ENCODE data around the gene ARID4A. TPM values are rescaled to one million over a fixed set of nuclear protein-coding genes. Genes with fewer than 3 reads are reported as not detected.
"Not testable (repeated sequence)": the region's sequence is repeated elsewhere in the genome, so short reads cannot be mapped to it uniquely, and the experiment has no call there.

The ARID4A gene
- total RNA-seq, 4 donors from 2014 or later = 9.9 to 19.3 (median 13.4) TPM

DNA sequence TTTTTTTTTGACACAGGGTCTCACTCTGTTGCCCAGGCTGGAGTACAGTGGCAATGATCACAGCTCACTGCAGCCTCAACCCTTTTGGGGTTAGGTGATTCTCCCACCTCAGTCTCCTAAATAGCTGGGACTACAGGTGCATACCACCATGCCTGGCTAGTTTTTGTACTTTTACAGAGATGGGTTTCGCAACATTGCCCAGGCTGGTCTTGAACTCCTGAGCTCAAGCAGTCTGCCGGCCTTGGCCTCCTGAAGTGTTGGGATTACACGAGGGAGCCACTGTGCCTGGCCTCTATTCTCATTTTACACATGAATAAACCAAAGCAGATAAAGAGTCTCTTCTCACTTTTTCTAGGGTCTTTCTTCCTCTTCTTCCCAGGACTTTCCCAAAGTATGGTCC is 100.5 kb downstream of the ARID4A start:
- Histone ChIP-seq H3K27me3 (no peaks in the 10 kb centered on the region), H3K9me3 (no peaks in the 10 kb centered on the region), H3K4me1 (peaks cover 4 to 17% (median 4%) of the 10 kb centered on the region in 3 donors), H3K27ac (no peak overlapping the region), H3K4me3 (no peak overlapping the region), H3K36me3 (no peaks in the 10 kb centered on the region)
- intact Hi-C loops (cut with DNase I) = no loop called here
- WGBS, 2 donors = 89 to 94% methylated on average over 3 of the region's 3 CpGs
- TF ChIP-seq POLR2A (IDR thresholded peaks at IDR 0.05) (no peak), CTCF (IDR thresholded peaks at IDR 0.05) (no peak)
- DNase-seq = no peak

GRCh38 chr14:58401587-58401986 is 103.2 kb downstream of the ARID4A start:
- no peak overlapping the region for H3K4me3 ChIP-seq
- peaks cover 0 to 5% (median under 1%) of the 10 kb centered on the region in 3 donors for H3K4me1 ChIP-seq
- no peak overlapping the region for H3K27ac ChIP-seq
- H3K9me3 ChIP-seq = no peaks in the 10 kb centered on the region
- H3K36me3 ChIP-seq = no peaks in the 10 kb centered on the region
- intact Hi-C loops (cut with DNase I) = no loop called here
- WGBS, 2 donors = 72 to 84% methylated on average over 3 of the region's 3 CpGs
- no peak for TF ChIP-seq CTCF (IDR thresholded peaks at IDR 0.05)
- TF ChIP-seq POLR2A (IDR thresholded peaks at IDR 0.05) = no peak
- DNase-seq = no peak
- H3K27me3 ChIP-seq = no peaks in the 10 kb centered on the region

DNA sequence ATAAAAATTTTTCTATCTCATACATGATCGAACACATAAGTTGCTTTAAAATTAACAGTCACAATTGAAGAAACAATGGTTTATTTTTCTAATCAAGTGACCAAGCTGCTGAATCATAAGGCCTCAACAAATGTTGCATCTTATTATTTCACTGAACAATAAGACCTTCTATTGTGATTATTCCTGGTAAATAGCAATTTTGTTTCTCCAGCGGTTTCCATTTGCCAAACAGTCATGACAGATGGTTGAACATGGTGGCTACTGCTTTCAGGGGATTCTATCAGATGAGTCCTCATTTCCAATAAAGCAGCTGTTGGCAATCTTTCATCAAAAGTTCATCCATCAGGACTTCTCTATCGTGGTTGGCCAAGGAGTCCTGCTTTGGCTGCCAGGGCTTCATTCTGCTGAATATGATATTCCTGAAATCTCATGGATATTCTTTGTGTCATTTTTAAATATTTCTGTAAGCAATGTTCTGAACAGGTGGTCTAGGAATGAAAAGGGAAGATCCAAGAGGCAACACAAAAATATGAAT is 110.4 kb downstream of the ARID4A start:
- no peaks in the 10 kb centered on the region for H3K4me1 ChIP-seq
- TF ChIP-seq POLR2A (IDR thresholded peaks at IDR 0.05) (no peak), CTCF (IDR thresholded peaks at IDR 0.05) (no peak)
- H3K27ac ChIP-seq = no peak overlapping the region
- H3K4me3 ChIP-seq = no peak overlapping the region
- no peaks in the 10 kb centered on the region for H3K27me3 ChIP-seq
- intact Hi-C loops (cut with DNase I) = no loop called here
- WGBS, 2 donors = 88 to 89% methylated on average over 3 of the region's 3 CpGs
- no peaks in the 10 kb centered on the region for H3K9me3 ChIP-seq
- H3K36me3 ChIP-seq = peaks cover 0 to 58% (median 13%) of the 10 kb centered on the region in 3 donors
- DNase-seq = no peak

DNA sequence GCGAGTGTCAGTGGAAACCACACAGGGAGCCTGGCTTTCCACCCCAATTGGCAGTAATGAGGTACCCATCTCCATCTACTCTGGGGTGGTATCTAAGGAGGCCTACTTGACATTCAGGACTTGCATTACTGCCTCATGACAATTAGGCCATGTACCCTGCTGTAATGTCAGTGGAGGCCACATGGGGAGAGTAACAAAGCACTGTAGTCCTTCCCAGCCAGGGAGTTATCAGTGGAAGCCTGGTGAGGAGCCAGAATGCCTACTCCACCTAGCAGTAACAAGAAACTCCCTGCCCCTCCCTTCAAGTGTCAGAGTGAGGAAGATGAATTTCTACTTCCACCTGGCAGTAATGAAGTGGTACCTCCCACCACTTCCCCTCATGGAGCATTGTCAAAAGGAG is 116.5 kb downstream of the ARID4A start:
- no peak for DNase-seq
- Histone ChIP-seq H3K36me3 (peaks cover 0 to 87% (median 11%) of the 10 kb centered on the region in 3 donors), H3K4me3 (no peak overlapping the region), H3K4me1 (no peaks in the 10 kb centered on the region), H3K27me3 (no peaks in the 10 kb centered on the region), H3K9me3 (no peaks in the 10 kb centered on the region), H3K27ac (no peak overlapping the region)
- intact Hi-C loops (cut with DNase I) = no loop called here
- TF ChIP-seq POLR2A (IDR thresholded peaks at IDR 0.05) = no peak
- no peak for TF ChIP-seq CTCF (IDR thresholded peaks at IDR 0.05)
- 100% methylated on average over 1 of the region's 1 CpG; no CpG with 5 or more reads in 1 of the 2 donors for WGBS, 2 donors

GRCh38 chr14:58415636-58416547 is 117.5 kb downstream of the ARID4A start:
- no peak for DNase-seq
- TF ChIP-seq CTCF (IDR thresholded peaks at IDR 0.05) (no peak), POLR2A (IDR thresholded peaks at IDR 0.05) (no peak)
- H3K27ac ChIP-seq = no peak overlapping the region
- H3K4me1 ChIP-seq = no peaks in the 10 kb centered on the region
- H3K9me3 ChIP-seq = no peaks in the 10 kb centered on the region
- H3K36me3 ChIP-seq = peaks cover 0 to 87% (median 3%) of the 10 kb centered on the region in 3 donors
- H3K27me3 ChIP-seq = no peaks in the 10 kb centered on the region
- WGBS, 2 donors = 89 to 93% methylated on average over 10 of the region's 10 CpGs
- no peak overlapping the region for H3K4me3 ChIP-seq
- intact Hi-C loops (cut with DNase I) = no loop called here

GRCh38 chr14:58416934-58417333 is 118.6 kb downstream of the ARID4A start:
- 90 to 91% methylated on average over 1 of the region's 1 CpG for WGBS, 2 donors
- H3K4me3 ChIP-seq; intact Hi-C loops (cut with DNase I); DNase-seq; H3K9me3 ChIP-seq; H3K4me1 ChIP-seq; H3K27ac ChIP-seq; H3K27me3 ChIP-seq: not testable (repeated sequence)
- H3K36me3 ChIP-seq = peaks cover 0 to 87% (median 0%) of the 10 kb centered on the region in 3 donors
